ENCODE data around the gene NUDT8. TPM values are rescaled to one million over a fixed set of nuclear protein-coding genes. Genes with fewer than 3 reads are reported as not detected.

NUDT8 gene
- total and polyA plus RNA-seq, 2 experiments from 2014 or later = 5.0 to 15.1 TPM

GRCh38 chr11:67648796-67649613 is 19.3 kb upstream of the NUDT8 start (continued):
- no peak for TF ChIP-seq ZNF114 (CRISPR knock-in tag; IDR thresholded peaks at IDR 0.05)
- no peak for TF ChIP-seq POLR2AphosphoS5 (IDR thresholded peaks at IDR 0.05; ENCODE audit: low read depth)
- TF ChIP-seq ZNF331 (CRISPR knock-in tag; IDR thresholded peaks at IDR 0.05; ENCODE audit: low read depth) = no peak
- TF ChIP-seq ZNF462 (CRISPR knock-in tag; IDR thresholded peaks at IDR 0.05) = no peak
- TF ChIP-seq EZH2 (IDR thresholded peaks at IDR 0.05; ENCODE audit: low read depth, unreplicated experiment) = no peak
- TF ChIP-seq JUNB (IDR thresholded peaks at IDR 0.05; ENCODE audit: unreplicated experiment) = no peak
- TF ChIP-seq STAT1 (IDR thresholded peaks at IDR 0.05; ENCODE audit: unreplicated experiment) = no peak

- Histone ChIP-seq H4K20me1 (replicated peaks; ENCODE audit: insufficient read depth) (no peaks in the 10 kb centered on the region), H3K4me1 (ENCODE audit: insufficient read depth) (no peaks in the 10 kb centered on the region), H3K9me2 (ENCODE audit: insufficient read depth) (no peaks in the 10 kb centered on the region), H3K79me2 (replicated peaks; ENCODE audit: insufficient read depth) (no peaks in the 10 kb centered on the region), H3K4me2 (no peak overlapping the region), H3K27ac (ENCODE audit: low read depth) (no peak overlapping the region), H3K27me3 (ENCODE audit: insufficient read depth) (no peaks in the 10 kb centered on the region), H3K4me3 (no peak overlapping the region), H2AFZ (no peak overlapping the region), H3F3A (replicated peaks; ENCODE audit: low read depth) (0 out of 2 replicates have a peak, but pooled peaks cover 4% of the 10 kb centered on the region), H3K36me3 (ENCODE audit: insufficient read depth) (no peaks in the 10 kb centered on the region)
- peak; percentile 85 for DNase-seq (ENCODE audit: low spot score)
- Mint-ChIP-seq H3K27me3 (ENCODE audit: insufficient read depth, low read depth, poor library complexity) (peaks cover 9% of the 10 kb centered on the region), H3K4me3 (no peak overlapping the region), H3K36me3 (ENCODE audit: low read depth) (no peaks in the 10 kb centered on the region), H3K9me3 (no peaks in the 10 kb centered on the region; the same call in 1 of the 3 replicates), H3K27ac (no peak overlapping the region), H3K4me1 (peaks cover 9% of the 10 kb centered on the region; the same call in 2 of the 3 replicates)
- peak; percentile 94 for ATAC-seq
- TF ChIP-seq CTCF (conservative IDR thresholded peaks at IDR 0.05; ENCODE audit: low read depth in 2 of 2) = peak; percentile 61 to 78
Measured at GRCh38 chr11:67648140-67648795, 18.5 kb upstream of the NUDT8 start.

Data from GM23338 (cell line).